HepG2 (cell line): ENCODE measurements around the gene ZDHHC14. TPM values are rescaled to one million over a fixed set of nuclear protein-coding genes. Genes with fewer than 3 reads are reported as not detected.
A peak's percentile ranks its signal among the peaks of the same experiment; 100 is the strongest.

ENCODE experiments used
- ATF1 ChIP-seq: IDR thresholded peaks from 2 replicates; pipeline ENCODE4 v1.6.1; 2016; ENCODE audit warnings: mild to moderate bottlenecking, control low read depth
- NFRKB ChIP-seq: fragments of 450-650 bp; IDR thresholded peaks from 2 replicates; pipeline ENCODE4 v1.6.1; 2017
- SOX6 ChIP-seq, 2 experiments: fragments of 450-650 bp in 1 of 2; sonication (generic) in 1 of 2; formaldehyde crosslinking in 1 of 2; IDR thresholded peaks; 2 replicates each; pipeline versions ENCODE4 v1.4.0 to v1.6.1; 2017 to 2020; ENCODE audit warnings: antibody characterized with exemption in 1 of 2, mild to moderate bottlenecking in 1 of 2, missing genetic modification reagents in 1 of 2
- ZNF263 ChIP-seq: sonication (generic); formaldehyde crosslinking; IDR thresholded peaks from 2 replicates; pipeline ENCODE4 v1.4.0; 2020; ENCODE audit warnings: missing genetic modification reagents
- ZNF556 ChIP-seq: sonication (generic); formaldehyde crosslinking; IDR thresholded peaks from 2 replicates; pipeline ENCODE4 v1.4.0; 2020; ENCODE audit warnings: mild to moderate bottlenecking, missing genetic modification reagents, borderline replicate concordance
- polyA plus RNA-seq, 8 experiments: library from polyadenylated mRNA; depleted of rRNA in 3 of 8; stranded (reverse) in 7 of 8; unstranded in 1 of 8; fragments of >200 nt; fragmentation: Illumina TruSeq in 4 of 8; extraction: Trizol in 4 of 8; gene quantifications; 2 replicates each; pipeline versions ENCODE4 v1.2.1 to v1.2.3, GENCODE V29; 2011 to 2016; ENCODE audit warnings: low read depth in 4 of 8, missing spikeins in 1 of 8, mixed read lengths in 1 of 8; ENCODE audit not compliant: insufficient read depth in 1 of 8
- total RNA-seq, 5 experiments: library from RNA; depleted of rRNA; stranded (reverse); fragments of >200 nt; fragmentation: Illumina TruSeq; extraction: Trizol; gene quantifications; 2 replicates each; pipeline ENCODE4 v1.2.3, GENCODE V29; 2016; ENCODE audit warnings: low read depth in 1 of 5
- TF ChIP-seq, protein P1 (sequence below): sonication (generic); formaldehyde crosslinking; IDR thresholded peaks from 2 replicates; pipeline ENCODE4 v1.5.0; 2020; ENCODE audit warnings: mild to moderate bottlenecking, missing genetic modification reagents
- TF ChIP-seq, protein P2 (sequence below): sonication (generic); formaldehyde crosslinking; IDR thresholded peaks from 2 replicates; pipeline ENCODE4 v1.4.0; 2020; ENCODE audit warnings: mild to moderate bottlenecking, missing genetic modification reagents
- TF ChIP-seq, protein P3 (sequence below): IDR thresholded peaks from 2 replicates; pipeline ENCODE4 v1.4.0; 2020; ENCODE audit warnings: mild to moderate bottlenecking, missing genetic modification reagents
- TF ChIP-seq, protein P4 (sequence below): sonication (generic); formaldehyde crosslinking; conservative IDR thresholded peaks from 2 replicates; pipeline ENCODE4 v1.4.0; 2020; ENCODE audit warnings: mild to moderate bottlenecking, missing genetic modification reagents, moderate library complexity

The ZDHHC14 gene
- total and polyA plus RNA-seq, 2 of the 13 experiments (the other 11 are each of a cell fraction or from before 2014, with no cell fraction given), result 3.7 to 9.5 TPM

DNA sequence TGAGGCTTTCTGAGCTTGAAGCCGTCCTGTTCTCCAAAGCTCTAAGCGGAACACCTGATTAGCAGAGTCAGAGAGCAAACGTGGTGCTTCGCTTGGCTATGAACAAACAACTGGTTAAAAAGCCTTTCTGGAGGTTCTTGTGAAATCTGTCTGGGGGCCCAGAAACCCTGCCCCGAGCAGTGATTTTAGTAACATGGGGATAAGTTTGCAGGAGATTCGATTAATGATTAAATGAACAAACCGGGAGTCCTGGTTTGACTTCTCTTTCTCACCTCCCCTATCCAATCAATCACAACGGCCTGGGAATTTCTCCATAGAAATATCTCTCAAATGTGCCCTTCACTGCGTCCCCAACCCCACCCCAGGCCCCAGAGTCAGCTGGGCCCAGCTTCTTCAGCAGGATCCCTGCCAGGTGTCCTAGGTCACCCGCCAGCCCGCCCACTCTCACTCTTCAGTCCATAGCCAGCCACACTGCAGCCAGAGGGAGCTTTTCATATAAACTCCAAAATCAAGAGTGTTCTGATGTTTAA is 43.6 kb downstream of the ZDHHC14 start (continued):
- no peak for TF ChIP-seq ZNF556 (CRISPR knock-in tag)
- TF ChIP-seq, protein P1, sequence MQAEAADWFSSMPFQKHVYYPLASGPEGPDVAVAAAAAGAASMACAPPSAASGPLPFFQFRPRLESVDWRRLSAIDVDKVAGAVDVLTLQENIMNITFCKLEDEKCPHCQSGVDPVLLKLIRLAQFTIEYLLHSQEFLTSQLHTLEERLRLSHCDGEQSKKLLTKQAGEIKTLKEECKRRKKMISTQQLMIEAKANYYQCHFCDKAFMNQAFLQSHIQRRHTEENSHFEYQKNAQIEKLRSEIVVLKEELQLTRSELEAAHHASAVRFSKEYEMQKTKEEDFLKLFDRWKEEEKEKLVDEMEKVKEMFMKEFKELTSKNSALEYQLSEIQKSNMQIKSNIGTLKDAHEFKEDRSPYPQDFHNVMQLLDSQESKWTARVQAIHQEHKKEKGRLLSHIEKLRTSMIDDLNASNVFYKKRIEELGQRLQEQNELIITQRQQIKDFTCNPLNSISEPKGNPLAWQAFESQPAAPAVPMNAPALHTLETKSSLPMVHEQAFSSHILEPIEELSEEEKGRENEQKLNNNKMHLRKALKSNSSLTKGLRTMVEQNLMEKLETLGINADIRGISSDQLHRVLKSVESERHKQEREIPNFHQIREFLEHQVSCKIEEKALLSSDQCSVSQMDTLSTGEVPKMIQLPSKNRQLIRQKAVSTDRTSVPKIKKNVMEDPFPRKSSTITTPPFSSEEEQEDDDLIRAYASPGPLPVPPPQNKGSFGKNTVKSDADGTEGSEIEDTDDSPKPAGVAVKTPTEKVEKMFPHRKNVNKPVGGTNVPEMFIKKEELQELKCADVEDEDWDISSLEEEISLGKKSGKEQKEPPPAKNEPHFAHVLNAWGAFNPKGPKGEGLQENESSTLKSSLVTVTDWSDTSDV, result no peak
- no peak for TF ChIP-seq ATF1 (CRISPR knock-in tag)
- no peak for TF ChIP-seq NFRKB
- no peak for TF ChIP-seq SOX6 (IDR thresholded peaks at IDR 0.05)
- peak; percentile 61; the same call in 1 of the 2 replicates for TF ChIP-seq SOX6 (CRISPR knock-in tag; IDR thresholded peaks at IDR 0.05)
- no peak for TF ChIP-seq ZNF263 (CRISPR knock-in tag)
- TF ChIP-seq, protein P2, sequence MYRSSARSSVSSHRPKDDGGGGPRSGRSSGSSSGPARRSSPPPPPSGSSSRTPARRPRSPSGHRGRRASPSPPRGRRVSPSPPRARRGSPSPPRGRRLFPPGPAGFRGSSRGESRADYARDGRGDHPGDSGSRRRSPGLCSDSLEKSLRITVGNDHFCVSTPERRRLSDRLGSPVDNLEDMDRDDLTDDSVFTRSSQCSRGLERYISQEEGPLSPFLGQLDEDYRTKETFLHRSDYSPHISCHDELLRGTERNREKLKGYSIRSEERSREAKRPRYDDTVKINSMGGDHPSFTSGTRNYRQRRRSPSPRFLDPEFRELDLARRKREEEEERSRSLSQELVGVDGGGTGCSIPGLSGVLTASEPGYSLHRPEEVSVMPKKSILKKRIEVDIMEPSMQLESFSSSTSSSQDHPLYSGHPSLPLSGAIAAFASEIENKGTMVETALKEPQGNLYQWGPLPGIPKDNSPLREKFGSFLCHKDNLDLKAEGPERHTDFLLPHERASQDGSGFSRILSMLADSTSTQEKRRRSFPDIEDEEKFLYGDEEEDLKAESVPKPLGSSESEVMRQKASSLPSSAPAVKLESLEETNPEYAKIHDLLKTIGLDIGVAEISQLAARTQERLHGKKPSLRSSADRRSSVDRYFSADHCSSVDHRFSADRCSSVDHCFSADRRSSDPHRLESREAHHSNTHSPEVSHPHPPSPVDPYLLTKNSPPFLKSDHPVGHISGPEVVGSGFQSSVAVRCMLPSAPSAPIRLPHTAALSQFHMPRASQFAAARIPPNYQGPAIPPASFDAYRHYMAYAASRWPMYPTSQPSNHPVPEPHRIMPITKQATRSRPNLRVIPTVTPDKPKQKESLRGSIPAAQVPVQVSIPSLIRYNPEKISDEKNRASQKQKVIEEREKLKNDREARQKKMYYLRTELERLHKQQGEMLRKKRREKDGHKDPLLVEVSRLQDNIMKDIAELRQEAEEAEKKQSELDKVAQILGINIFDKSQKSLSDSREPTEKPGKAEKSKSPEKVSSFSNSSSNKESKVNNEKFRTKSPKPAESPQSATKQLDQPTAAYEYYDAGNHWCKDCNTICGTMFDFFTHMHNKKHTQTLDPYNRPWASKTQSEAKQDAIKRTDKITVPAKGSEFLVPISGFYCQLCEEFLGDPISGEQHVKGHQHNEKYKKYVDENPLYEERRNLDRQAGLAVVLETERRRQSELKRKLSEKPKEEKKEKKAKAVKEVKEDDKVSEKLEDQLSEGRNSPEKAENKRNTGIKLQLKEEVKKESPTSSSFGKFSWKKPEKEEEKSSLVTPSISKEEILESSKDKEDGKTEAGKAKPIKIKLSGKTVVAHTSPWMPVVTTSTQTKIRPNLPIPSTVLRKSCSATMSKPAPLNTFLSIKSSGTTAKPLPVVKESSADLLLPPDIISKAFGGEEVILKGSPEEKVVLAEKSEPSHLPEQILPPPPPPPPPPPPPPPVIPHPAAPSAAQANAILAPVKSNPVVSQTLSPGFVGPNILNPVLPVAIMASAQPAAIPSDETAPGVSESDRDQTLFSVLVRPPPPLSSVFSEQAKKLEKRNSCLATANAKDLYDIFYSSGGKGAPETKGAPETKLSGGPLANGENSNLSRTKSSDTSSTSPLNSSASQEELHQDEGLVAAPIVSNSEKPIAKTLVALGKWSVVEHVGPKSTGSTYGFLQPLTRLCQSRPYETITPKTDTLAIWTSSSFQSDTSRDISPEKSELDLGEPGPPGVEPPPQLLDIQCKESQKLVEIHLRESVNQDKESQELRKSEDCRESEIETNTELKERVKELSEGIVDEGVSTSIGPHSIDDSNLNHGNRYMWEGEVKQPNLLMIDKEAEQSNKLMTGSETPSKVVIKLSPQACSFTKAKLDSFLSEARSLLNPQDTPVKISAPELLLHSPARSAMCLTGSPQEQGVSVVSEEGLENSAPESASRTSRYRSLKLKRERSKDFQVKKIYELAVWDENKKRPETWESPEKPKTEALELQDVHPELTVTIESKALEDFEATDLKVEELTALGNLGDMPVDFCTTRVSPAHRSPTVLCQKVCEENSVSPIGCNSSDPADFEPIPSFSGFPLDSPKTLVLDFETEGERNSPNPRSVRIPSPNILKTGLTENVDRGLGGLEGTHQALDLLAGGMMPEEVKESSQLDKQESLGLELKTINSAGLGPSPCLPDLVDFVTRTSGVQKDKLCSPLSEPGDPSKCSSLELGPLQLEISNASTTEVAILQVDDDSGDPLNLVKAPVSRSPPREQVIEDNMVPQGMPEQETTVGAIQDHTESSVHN (CRISPR knock-in tag), result no peak
- TF ChIP-seq, protein P3, sequence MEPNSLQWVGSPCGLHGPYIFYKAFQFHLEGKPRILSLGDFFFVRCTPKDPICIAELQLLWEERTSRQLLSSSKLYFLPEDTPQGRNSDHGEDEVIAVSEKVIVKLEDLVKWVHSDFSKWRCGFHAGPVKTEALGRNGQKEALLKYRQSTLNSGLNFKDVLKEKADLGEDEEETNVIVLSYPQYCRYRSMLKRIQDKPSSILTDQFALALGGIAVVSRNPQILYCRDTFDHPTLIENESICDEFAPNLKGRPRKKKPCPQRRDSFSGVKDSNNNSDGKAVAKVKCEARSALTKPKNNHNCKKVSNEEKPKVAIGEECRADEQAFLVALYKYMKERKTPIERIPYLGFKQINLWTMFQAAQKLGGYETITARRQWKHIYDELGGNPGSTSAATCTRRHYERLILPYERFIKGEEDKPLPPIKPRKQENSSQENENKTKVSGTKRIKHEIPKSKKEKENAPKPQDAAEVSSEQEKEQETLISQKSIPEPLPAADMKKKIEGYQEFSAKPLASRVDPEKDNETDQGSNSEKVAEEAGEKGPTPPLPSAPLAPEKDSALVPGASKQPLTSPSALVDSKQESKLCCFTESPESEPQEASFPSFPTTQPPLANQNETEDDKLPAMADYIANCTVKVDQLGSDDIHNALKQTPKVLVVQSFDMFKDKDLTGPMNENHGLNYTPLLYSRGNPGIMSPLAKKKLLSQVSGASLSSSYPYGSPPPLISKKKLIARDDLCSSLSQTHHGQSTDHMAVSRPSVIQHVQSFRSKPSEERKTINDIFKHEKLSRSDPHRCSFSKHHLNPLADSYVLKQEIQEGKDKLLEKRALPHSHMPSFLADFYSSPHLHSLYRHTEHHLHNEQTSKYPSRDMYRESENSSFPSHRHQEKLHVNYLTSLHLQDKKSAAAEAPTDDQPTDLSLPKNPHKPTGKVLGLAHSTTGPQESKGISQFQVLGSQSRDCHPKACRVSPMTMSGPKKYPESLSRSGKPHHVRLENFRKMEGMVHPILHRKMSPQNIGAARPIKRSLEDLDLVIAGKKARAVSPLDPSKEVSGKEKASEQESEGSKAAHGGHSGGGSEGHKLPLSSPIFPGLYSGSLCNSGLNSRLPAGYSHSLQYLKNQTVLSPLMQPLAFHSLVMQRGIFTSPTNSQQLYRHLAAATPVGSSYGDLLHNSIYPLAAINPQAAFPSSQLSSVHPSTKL, result no peak
- TF ChIP-seq, protein P4, sequence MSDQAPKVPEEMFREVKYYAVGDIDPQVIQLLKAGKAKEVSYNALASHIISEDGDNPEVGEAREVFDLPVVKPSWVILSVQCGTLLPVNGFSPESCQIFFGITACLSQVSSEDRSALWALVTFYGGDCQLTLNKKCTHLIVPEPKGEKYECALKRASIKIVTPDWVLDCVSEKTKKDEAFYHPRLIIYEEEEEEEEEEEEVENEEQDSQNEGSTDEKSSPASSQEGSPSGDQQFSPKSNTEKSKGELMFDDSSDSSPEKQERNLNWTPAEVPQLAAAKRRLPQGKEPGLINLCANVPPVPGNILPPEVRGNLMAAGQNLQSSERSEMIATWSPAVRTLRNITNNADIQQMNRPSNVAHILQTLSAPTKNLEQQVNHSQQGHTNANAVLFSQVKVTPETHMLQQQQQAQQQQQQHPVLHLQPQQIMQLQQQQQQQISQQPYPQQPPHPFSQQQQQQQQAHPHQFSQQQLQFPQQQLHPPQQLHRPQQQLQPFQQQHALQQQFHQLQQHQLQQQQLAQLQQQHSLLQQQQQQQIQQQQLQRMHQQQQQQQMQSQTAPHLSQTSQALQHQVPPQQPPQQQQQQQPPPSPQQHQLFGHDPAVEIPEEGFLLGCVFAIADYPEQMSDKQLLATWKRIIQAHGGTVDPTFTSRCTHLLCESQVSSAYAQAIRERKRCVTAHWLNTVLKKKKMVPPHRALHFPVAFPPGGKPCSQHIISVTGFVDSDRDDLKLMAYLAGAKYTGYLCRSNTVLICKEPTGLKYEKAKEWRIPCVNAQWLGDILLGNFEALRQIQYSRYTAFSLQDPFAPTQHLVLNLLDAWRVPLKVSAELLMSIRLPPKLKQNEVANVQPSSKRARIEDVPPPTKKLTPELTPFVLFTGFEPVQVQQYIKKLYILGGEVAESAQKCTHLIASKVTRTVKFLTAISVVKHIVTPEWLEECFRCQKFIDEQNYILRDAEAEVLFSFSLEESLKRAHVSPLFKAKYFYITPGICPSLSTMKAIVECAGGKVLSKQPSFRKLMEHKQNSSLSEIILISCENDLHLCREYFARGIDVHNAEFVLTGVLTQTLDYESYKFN, result peak; percentile 60
